GM18951 (cell line): ENCODE data around the gene MTCH1.

Experiments used
- POLR2A ChIP-seq: IDR thresholded peaks from 4 replicates; pipeline ENCODE4 v1.6.1; 2011; ENCODE audit warnings: mild to moderate bottlenecking; ENCODE audit not compliant: insufficient read length, insufficient read depth; ENCODE audit errors: extremely low read depth
- in situ Hi-C: fragments of 300-500 bp; cut with MboI; formaldehyde crosslinking; loops from one replicate; pipeline ENCODE4 v1.12.0; 2022; ENCODE audit warnings: low sequenced_read_pairs, mixed read lengths, inconsistent platforms; ENCODE audit not compliant: unreplicated experiment

The MTCH1 gene, protein sequence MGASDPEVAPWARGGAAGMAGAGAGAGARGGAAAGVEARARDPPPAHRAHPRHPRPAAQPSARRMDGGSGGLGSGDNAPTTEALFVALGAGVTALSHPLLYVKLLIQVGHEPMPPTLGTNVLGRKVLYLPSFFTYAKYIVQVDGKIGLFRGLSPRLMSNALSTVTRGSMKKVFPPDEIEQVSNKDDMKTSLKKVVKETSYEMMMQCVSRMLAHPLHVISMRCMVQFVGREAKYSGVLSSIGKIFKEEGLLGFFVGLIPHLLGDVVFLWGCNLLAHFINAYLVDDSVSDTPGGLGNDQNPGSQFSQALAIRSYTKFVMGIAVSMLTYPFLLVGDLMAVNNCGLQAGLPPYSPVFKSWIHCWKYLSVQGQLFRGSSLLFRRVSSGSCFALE

DNA sequence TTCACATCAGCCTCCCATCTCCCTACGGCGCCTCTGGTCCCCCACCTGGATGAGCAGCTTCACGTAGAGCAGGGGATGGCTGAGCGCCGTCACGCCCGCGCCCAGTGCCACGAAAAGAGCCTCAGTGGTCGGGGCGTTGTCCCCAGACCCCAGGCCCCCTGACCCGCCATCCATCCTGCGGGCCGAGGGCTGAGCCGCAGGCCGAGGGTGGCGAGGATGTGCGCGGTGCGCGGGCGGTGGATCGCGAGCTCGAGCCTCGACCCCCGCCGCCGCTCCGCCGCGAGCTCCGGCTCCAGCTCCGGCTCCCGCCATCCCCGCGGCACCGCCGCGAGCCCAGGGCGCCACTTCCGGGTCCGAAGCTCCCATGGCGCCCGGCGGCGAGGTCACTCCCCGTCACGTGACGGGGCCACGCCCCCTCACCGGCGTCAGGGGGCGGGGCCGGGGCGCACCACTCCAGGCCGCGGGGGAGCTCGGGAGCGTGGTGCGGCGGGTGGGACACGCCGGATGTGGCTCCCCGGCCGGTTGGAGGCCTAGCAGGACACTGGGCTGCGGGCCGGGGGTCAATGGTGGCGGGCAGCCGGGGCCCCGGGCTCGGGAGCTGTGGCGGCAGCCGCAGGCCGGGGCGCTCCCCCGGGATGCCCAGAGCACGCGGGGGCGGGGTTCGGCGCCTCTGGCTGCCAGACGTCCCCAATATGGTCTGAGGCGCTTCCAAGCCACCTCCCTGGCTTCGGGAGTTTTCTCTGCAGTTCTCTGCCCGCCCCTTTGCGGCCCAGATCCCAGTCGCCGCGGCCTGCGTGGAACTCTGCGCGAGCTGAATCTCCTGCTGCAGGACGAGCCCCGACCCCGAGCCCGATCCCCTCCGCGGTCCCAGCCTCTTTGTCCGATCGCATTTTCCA is at the start of gene MTCH1:
Gene MTCH1, minus strand, starts transcription at position 389 of the 896 bp plus-strand sequence. Its CDS starts 23 bp downstream, at position 366.
- in situ Hi-C loops = loop anchor here (25.0 kb wide), 1 partner anchor 374 kb away; no protein-coding TSS in a partner anchor
- peak; percentile 99 for TF ChIP-seq POLR2A

DNA sequence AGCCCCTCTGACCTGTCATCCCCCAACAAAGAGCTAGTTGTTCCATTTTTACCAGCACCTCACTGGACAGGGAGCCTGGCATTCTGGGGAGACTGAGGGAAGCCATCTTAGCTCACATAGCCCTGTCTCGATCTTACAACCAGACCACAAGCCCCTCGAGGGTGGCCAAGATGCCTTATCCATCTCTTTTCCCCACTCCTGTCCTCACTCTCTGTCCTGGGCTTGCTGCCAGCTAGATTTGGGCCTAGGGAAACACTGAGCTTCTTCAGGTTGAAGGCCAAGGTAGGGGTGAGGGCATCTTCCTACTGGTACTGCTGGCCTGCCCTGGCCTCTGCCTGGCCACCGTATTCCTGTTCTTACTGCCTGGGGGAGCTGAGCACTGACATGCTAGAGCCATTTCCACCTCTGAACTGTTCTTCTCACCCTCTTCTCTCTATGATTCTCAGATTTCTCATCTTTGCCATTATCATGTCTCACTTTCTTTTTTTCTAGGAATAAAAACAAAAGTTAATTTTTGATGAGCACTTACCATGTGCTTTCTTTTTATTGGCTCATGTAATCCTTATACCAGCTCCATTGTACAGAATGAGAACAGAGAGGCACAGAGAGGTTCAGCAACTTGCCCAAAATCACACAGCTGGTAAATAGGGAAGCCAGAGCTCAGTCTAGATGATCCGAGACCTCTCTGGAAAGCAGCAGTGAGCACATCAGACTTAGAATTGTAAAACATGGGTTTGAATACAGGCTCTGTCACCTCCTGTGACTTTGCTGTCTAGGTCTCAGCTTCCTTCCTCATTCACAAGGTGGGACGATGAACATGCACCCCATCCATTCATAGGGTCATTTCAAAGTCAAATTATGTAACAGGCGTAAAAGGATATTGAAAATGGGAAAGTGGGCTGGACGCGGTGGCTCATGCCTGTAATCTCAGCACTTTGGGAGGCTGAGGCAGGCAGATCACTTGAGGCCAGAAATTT is 48.1 kb upstream of the MTCH1 start:
- TF ChIP-seq POLR2A = no peak
- in situ Hi-C loops = no loop called here

DNA sequence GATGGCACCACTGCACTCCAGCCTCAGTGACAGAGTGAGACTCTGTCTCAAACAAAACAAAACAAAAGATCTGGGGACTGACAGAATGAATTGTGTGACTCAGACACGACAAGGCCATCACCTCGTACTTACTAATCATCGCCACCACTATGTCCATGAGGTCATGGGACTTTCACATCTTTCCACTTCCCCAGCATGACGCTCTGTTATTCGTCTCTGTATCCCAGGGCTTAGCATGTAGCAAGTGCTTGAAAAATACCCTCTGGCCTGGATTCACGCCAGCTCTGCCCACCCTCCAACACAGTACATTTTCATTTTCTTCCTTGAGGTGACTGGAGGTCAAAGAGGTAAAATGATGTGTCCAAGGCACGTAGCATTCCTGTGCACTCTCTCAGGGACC is 47.3 kb upstream of the MTCH1 start:
- no peak for TF ChIP-seq POLR2A
- in situ Hi-C loops = no loop called here

DNA sequence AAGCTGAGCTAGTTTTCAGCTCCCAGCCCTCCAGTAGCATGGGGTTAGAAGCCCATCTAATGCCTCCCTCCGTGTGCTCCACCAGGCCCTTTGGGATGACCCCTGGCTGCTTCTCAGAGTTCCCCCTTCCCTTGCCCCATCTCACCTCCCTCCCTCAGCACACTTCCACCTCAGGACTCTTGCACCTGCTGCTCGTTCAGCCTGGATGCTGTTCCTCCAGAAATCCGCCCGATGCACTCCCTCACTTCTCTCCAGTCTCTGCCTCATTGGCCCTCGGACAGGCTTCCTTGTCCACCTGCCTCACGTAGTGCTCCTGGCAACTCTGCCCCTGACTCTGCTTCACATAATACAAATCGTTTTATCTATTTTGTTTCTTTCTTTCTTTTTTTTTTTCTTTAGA is 46.2 kb upstream of the MTCH1 start:
- no peak for TF ChIP-seq POLR2A
- in situ Hi-C loops = no loop called here

DNA sequence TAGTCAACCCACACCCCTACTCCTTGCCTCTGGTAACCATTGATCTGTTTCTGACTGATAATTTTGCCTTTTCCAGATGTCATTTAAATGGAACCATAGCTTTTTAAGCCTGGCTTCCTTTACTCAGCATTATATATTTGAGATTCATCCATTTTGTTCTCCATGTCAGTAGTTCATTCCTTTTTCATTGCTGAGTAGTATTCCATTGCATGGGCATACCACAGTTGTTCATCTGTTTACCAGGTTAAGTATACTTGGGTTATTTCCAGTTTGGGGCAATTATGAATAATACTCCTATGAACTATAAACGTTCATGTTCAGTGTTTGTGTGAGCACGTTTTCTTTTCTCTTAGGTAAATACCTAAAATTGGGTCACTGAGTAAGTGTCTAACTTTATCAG is 44.6 kb upstream of the MTCH1 start:
- in situ Hi-C loops = no loop called here
- no peak for TF ChIP-seq POLR2A

DNA sequence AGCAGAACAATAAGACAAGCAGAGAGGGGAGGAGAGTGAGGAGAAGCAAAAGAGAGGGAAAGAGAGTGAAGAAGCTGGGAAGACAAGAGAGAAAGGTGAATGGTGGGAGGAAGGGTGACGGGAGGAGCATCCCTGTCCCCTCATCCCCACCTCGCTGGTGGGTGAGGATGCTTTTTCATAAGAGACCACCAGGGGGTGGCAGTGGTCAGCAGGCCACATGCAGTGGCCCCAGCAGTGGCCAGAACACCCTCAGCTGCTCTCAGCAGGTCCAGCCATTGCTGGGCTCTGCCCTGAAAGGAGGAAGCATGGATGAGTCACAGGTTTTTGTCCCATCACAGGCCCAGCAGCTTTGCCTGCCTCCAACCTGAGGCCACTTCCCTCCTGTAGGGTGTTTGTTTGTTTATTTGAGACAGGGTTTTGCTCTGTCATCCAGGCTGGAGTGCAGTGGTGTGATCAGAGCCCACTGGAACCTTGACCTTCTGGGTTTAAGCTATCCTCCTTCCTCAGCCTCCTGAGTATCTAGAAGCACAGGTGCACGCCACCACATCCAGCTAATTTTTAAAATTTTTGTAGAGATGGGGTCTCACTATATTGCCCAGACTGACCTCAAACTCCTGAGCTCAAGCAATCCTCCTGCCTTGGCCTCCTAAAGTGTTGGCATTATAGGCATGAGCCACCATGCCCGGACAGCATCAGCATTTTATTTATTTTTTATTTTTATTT is 43.4 kb upstream of the MTCH1 start:
- no peak for TF ChIP-seq POLR2A
- in situ Hi-C loops = loop anchor here (10.0 kb wide), 1 partner anchor 175 kb away; no protein-coding TSS in a partner anchor

DNA sequence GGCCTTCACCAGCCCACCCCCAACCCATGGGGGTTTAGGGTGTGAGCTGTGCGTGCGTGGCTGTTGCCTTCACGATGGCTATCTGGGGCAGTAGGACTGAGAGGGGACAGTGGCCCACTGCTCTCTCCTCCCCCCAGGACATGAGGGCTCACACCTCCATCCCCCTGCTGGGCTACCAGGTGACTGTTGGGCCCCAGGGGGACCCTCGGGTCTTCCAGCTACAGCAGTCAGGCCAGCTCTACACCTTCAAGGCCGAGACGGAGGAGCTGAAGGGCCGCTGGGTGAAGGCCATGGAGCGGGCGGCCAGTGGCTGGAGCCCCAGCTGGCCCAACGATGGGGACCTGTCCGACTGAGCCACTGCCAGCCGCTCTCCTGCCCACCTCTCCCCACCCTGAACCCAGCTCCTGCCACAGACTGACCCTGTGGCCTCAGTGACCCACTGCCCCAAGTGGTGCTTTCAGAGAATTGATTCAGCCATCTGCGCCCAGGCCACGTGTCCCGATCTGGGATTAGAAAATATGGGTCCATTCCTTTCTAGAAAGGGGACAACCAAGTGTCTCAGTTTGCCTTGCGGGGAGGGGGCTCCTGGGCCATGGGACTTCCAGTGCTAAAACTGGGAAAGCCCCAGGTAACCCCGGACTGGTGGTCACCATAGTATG is 41.9 kb upstream of the MTCH1 start:
- in situ Hi-C loops = loop anchor here (10.0 kb wide), 1 partner anchor 177 kb away; no protein-coding TSS in a partner anchor
- no peak for TF ChIP-seq POLR2A

DNA sequence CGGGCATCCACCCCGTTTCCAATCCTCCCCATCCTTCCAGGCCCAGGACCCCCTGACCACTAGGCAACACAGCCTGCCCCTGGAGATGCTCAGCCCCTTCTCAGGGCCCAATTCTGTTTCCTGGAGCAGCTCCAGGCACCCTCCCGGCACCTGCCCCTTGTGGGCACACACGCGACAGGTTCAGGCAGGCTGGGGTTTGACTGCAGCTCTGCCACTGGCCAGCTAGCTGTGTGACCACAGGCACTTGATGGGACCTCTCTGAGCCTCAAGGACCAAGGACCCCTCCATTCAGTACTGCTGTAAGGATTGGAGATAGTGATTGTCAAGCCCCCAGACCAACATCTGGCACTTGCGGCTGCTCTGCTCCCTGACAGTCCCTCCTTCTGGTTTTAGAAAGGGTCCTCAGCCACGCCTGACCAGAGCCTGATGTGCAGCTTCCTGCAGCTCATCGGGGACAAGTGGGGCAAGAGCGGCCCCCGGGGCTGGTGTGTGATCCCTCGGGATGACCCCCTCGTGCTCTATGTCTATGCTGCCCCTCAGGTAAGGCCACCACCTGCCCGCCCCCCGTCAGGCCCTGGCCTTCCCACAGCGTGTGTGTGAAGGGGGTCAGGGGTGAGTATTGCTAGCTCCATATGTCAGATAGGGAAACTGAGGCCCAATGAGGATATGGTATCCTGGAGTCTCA is 41.2 kb upstream of the MTCH1 start:
- in situ Hi-C loops = loop anchor here (10.0 kb wide), 1 partner anchor 178 kb away; no protein-coding TSS in a partner anchor
- no peak for TF ChIP-seq POLR2A

DNA sequence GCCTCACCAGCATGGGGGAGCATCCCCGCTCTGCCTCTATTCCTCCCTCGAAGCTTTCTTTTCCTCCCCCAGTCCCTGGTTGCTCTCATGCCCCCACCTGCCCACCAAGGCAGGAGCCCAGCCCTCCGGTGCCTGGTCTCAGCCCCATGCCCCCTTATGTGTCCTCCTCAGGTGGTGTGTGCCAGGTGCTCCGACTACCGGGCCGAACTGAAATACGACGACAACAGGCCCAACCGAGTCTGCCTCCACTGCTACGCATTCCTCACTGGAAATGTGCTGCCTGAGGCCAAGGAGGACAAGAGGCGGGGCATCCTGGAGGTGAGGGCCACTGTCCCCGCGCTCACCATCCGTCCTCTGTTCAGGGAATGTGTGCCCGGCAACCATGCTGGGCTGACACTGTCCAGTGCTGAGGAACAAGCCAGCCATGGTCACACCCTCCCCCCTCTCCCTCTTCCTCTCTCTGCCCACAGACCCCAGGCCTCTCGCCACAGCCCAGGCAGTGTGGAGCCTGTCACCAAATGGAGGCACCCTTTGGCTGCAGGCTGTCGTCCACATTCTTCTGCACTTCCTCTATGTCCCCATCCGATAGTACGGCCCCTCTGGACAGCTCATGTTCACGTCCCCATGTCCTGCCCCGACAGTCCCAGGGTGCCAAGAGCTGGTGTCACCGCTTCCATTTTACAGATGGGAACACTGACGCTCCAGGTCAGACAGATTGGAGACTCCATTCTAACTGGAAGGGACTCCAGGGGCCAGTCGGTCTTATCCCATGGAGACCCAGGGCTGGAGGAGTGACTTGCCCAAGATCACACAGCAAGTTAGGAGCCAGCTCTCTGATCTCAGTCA is 39.8 kb upstream of the MTCH1 start:
- TF ChIP-seq POLR2A = no peak
- in situ Hi-C loops = loop anchor here (10.0 kb wide), 1 partner anchor 179 kb away; no protein-coding TSS in a partner anchor
